HG03045 (cell line): ENCODE measurements around the gene RGS13.

Experiments
- ATAC-seq: cut with Tn5 transposase; IDR thresholded peaks from one replicate; pipeline ENCODE4 v1.9.1; 2021; ENCODE audit warnings: mild to moderate bottlenecking, moderate library complexity; ENCODE audit not compliant: unreplicated experiment

RGS13 gene, protein sequence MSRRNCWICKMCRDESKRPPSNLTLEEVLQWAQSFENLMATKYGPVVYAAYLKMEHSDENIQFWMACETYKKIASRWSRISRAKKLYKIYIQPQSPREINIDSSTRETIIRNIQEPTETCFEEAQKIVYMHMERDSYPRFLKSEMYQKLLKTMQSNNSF

DNA sequence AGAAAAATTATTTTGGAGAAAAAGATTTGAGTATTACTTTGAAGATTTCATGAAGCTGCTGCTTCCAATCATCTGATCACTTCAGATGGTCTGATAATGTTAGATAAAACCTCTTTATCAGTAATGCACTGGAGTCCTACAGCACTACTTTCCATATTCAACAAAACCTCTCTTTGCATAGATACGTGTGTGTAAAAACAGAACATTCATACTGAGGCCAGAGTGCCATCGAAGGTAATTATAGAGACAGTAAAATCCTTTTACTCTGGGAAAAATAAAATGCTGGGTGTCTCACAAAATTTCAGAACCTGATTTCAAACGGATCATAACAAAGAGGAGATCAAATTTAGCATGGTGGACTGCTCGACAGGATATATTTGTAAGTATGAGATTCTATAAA lies at the start of gene RGS13:
TSS of gene RGS13 (plus strand) at position 209 of the 400 bp plus-strand sequence. CDS start 8,188 bp downstream, outside the sequence.
- no peak for ATAC-seq

DNA sequence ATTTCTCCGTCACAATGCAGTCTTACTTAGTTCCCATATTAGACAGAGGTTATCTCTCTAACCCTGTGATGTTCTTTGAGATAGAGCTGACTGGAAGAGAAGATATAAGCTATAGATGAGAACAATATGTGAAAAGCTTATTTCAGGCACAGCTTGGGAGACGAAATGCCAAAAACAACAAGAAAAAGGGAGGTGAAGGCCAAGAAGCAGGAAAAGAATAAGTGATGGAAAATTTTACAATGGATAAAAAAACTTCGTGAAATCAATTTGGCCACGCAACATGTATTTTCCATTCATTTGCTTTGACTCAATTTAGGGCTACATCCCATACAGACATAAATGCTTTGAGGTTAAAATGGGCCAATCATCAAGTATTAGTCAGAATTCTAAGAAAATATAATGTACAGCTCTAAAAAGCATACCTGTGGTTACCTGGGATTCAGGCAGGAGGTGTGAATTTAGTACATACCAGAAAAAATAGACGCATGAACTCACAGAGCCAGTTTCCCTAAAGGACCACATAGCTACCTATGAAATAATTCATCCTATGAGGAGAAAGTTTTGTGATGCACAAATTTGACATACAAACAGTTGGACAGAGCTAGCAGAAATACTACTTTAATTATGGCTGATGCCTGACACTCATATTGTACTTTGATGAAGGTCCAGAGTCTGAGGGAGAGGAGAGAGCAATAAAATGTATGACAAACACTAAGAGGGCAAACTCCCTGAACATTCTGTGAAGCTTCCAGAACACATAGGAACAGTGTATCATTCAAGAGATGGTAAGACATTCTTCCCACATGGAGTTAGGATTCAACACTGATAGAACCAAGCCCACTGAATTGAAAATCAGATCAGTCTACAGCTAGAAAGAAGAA lies 48.3 kb upstream of the RGS13 start:
- ATAC-seq: no peak

DNA sequence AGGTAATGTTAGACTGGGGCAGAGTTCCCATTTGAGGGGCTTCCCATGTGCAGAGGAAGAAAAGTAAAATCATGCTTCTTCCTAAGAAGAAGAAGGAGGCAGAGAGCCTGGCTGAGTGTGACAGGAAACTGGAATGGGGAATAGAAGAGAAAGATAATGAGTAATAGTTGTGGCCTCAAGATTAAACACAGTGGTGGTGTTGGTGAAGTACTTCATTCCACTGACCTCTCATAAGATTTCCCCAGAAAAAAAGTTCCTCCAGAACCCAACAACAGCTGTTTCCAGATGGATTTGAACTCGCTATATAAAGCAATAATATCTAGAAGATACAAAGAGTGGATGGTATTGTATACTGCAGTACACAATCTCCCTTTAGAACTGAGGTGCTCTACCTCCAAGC lies 47.4 kb upstream of the RGS13 start:
- ATAC-seq: no peak

DNA sequence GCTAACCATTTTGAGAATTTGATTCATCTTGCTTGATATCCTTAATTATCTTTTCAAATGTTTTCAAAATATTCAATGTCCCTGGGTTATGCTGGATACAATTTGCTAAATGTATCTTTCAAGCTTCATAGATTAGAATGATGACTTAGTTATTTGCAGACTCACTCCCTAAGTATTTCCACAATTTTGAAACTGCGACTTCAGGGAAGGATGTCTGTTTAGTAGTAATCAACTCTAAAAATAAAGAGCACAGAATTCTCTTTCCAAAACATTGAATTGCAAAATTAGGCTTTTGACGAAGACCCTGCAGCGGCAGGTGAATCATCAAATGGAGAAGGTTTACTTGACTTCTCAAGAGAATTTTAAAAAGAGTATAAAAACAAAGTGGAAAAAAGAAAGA lies 46.1 kb upstream of the RGS13 start:
- no peak for ATAC-seq

DNA sequence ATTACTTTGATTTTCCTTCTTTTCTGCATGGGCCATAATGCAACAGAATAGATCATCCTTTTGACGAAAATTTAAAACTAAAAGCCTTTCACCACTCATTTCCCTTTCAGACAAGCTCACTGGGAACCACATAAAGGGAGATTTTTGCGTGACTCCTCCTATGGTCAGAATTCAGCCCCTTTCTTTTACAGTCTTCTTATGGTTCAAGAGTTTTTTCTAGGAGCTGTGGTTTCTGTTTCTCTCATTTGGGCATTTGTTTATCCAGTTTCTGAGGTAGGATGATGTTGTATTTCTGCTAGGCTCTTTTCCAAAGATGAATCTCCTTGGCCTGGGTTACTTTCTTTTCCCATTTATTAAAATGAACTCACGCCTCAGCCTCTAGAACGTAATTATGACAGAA lies 43.4 kb upstream of the RGS13 start:
- no peak for ATAC-seq

DNA sequence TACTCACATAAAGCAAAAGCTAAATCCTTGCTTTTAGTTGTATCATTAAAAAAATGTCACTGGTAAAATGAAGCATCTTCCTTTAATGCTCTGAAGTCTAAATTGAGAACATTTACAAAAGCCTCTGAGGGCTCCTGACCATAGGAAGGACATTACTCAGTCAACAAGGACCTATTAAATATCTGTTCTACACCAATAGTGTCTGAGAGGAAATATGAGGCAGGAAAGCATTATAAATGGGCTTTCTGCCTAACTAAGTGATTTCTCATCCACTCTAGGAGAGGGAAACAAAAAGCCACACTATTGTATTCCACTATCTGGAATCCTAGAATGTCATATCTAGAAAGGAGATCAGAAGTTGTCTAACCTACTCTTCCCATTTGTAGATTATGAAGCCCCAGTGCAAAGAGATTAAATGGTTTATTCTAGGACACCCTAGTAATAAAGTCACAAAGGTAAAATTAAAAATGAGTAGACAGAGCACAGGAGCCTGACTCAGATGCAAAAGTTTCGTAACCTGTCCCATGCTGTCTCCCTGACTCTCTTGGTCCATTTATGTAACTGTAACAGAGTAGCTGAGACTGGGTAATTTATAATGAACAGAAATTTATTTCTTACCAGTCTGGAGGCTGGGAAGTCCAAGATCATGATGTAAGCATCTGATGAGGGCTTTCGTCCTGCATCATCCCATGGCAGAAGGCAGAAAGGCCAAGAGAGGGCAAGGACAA lies 42.8 kb upstream of the RGS13 start:
- no peak for ATAC-seq

DNA sequence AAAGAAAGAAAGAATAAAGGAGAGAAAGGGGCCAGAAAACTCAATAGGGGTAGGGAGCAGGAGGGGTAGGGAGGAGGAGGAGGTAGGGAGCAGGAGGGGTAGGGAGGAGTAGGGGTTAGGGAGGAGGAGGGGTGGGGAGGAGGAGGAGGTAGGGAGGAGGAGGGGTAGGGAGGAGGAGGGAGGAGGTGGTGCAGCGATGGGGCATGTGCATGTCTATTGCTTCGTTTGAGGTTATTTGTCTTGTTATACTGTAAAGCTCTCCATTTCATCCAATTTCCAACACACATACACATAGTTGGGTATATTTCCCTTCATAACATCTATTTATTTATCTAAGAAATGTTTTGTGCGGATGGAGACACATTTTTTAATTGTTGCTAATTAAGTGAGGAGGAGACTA lies 40.6 kb upstream of the RGS13 start:
- no peak for ATAC-seq

DNA sequence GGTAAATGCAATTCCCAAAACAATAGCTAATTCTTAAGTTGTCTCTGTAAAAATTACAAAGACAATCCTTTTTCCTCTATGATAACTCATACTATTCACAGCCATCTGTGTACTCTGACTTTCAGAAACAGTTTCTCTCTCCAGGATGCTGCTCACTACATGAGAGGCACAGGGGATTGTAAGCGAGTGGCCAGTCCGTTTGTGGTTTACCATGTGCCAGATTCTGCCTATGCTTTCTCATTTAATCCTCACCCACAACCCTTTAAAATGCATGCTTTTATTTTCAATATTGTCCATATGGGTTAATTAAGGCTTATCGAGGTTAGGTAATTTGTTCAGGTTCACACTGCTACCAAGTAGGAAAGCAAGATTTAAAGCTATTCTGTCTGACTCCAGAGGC lies 37.4 kb upstream of the RGS13 start:
- ATAC-seq: no peak

DNA sequence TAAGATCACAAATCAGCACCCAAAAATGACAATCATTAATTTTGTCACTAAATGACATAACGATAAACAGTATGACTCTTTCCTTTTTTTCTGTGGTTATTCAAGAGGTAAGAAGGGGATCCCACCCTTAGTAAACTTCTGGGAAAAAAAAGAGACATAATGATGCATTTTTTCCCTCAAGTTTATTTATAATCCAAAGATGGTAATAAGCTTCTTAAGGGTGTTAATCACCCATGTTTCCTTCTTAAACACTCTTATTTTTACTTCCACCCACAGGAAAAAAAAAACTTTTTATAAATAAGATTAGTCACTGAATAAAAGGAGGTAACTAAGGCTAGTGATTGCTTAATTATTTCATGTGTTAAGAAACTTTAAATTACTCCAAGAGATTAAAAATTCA lies 35.7 kb upstream of the RGS13 start:
- no peak for ATAC-seq

DNA sequence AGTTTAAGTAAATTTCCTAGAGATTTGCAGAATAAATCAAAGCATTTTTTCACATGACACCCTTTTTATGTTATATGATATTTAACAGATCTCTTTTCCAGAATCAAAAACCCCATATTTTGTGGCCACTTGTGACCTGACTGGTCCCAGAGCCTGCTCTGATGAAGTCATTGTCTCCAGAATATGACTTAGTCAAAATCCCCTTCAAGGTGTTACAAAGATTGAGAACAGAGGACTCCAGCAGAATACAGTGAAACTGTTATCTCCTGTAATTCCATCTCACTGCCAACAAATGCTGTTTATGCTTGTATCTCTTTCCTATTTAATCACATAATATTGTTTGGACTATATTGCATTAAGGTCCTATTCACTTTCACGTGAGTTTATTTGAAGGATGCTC lies 34.8 kb upstream of the RGS13 start:
- peak; percentile 70 for ATAC-seq

DNA sequence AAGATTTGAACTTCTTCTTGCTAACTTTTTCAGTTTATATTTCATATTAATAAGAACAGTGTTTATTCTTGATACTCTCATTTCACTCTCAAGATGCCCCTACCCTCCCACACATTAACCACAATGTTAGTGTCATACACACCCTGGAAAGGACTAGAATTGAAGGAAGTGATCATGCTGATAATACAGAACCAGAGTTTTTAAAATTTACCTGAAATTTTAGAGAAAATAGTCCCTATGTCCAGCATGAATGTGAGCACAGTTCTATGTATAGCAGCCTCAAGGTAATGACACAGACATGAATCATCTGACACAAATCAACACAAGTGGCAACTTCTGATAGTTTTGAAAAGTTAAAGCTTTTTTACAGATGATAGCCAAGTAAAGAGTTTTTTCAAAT lies 34.4 kb upstream of the RGS13 start:
- no peak for ATAC-seq

DNA sequence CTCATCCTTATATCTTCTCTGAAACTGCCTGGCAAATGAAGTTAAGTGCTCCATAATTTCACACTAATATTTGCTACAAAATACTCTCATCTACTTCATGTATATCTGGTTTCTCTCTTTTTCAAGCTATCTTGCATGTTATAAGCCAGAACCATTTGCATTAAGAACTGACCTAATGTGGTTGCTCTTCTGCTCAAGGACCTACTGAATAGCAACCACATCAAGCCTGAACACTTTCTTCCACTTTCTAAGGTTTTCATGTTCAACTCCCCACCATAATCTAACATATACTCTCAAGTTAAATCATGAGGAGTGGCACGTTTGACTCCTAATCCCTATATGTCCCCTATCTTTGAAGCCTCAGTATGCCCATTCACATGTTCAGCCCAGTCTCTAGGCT lies 33.2 kb upstream of the RGS13 start:
- ATAC-seq: no peak

DNA sequence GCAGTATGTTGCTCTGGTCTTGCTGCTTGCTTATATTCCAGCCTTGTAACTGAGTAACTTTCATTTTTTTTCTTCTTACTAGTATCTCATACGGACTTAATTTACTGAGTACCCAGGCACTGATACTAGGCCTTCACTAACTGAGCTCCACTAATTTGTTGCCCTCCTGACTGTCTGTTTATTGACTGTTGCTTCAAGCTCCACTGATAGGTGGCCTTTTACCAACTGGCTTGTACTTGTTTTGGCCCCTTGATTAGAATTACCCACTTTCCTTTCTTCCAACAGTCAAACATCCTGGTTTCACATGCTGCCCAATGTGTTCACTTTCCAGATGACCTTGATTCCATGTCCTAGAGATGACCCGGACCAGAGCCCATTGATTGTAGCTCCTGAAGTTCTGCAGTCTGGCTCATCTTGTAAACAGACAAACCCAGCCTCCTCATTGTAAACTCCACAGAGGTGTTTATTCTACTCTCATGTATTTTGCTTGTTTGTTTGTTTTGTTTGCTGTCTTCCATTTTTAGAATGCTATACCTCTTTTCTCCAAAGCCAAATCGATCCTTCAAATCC lies 32.6 kb upstream of the RGS13 start:
- ATAC-seq: no peak

DNA sequence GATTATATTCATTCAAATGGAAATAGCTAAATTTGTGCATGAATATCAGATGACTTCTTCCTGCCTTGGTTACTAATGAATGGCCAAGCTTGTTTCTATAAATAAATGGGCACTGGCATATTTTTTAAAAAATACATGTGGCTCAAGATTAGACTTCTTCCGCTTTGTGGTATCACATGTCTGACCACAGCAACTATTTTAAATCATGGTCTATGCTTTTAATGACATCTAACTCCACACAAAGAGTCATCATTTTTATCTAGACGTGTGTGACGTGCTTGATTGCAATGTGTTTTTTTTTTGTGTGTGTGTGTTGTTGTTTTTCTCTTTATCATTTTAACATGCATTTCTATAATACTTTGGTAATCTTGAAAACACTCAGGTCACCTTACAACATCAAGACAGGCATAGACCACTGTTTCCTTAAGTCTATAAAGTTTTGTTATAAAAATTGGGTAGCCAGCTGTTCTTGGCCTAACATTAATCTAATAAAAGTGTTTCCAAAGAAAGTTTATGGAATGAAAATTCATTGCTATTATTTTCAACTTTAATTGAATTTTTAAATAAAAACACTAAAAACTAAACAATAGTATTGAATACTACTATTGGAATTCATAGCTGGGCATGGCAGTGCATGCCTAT lies 30.8 kb upstream of the RGS13 start:
- ATAC-seq: peak; percentile 21

DNA sequence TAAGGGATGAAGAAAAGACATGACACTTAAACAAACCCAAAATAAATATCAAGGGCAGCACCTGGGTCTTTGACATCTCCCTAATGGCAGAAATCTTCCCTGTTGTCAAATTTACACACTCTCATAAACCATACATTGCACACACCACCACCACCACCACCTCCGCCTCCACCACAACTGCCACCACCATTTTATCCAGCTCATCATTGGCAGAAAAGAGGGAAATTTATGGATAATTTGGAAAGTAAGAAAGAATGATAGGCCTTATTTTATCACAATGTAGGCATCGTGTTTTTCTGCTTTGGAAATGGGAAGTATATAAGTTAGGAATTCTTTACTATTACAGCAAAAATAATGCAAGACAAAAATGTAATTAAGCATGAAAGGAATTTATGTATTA lies 27.3 kb upstream of the RGS13 start:
- ATAC-seq: no peak

DNA sequence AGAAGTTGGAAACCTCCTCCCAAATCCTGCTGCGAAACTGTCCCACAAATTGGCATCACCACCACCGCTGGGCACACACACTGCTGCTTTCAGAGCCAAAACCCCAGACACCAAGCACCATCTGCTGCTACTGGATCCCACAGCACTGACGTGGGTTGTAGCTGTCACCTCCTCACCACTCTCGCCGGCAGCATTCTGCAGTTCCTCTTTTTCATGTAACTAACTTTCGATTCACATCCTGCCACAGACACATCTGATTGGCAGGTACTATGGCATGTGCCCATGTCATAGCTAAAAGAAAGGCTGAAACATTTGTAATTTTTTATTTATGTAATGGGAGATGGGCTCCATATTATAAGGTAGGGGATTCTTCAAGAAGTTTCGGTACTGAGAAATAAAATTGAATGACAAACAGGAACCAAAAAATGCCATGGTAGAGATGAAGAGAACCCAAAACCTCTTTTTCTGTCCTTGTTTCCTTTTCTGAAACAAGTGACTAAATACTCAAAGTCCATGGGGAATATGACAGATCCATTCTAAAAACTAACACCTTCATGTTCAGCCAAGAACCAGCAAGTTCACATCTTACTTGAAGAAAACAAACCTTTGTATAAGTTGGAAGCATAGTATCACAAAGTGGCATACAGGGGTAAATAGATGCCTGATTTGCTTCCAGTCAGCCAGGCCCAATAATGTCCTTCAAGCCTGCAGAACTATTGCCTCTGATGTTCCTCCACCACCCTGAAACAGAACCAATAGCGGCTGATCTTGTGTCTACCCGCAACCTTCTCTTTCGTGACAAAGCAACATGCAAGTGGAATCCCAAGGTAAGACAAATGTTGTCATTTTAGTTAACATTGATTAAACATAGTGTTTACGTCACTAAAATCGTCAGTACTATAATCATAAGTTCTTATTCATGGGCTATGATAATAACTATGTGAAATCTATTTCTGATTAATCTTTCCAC lies 26.6 kb upstream of the RGS13 start:
- peak; percentile 100 for ATAC-seq

DNA sequence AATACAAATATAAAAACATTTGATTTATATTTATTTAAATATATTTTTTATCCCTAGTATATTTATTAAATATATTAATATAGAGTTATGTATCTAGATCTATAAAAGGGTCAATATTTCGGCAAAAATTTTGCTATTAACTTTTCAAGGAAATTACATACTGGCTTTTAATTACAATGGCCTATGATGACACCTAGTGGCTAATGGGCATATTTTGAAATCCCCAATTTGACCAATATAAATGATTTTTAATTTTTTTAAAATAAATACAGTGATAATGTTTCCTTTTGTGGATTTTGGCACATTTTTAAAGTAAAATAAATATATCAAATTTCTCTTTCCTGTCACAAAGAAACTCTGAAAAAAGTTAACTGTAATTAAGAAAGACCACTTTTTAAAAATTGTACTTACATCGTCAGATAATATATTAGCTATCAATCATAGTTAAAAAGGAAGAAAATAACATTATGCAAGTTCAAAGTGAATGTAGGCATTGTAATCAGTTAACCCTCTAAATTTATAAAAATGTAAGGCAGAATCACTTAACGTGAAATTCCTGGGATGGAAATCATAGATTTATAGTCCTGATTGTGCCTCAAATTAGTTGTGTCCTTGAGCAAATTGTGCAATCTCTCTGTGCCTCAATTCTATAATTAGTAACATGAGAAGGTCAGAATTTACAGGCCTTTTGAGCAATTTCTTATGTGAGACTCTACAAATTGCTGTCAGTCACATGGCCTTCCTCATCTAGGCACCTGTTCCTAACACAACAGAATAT lies 25.6 kb upstream of the RGS13 start:
- ATAC-seq: no peak

DNA sequence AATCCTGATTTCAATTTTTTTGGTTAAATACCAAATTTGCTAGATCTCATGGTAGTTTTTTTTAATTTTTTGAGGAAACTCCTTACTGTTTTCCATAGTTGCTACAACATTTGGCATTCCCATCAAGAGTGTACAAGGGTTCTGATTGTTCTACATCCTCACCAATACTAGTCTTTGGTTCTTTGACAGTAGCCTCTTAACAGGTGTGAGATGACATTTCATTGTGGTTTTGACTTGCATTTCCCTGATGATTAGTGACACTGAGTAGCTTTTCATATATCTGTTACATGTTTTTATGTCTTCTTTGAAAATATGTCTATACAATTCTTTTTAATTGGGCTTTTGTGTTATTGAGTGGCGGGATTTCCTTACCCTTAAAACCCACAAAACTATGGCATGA lies 20.9 kb upstream of the RGS13 start:
- no peak for ATAC-seq

DNA sequence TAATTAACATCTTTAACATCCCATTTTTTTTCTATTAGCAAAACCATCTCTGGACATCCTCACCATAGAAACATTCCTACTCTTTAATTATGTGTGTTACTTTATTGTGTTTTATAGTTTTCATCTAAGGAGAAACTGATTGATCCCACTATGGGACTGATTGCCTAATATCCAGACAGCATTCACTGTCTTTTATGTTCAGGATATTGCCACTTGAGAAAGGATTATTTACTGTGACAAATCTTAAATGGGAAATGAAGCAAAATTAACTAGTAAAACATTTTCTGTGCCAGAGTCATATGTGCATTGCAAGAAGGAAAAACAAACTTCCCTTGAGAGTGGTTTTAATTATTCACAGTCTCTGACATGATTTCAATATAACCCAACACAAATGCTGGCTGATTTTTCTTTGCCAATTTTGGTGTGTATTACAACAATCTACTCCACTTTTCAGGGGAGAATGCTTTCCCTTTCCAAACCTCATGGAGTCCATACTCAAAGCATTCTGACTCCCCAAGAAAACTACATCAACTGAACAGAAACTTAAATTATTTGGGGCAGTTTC lies 15.8 kb upstream of the RGS13 start:
- ATAC-seq: no peak
